HG02588 (cell line): ENCODE measurements around the gene RPL29.

Experiments used
- ATAC-seq: cut with Tn5 transposase; IDR thresholded peaks from one replicate; pipeline ENCODE4 v1.9.1; 2021; ENCODE audit warnings: mild to moderate bottlenecking, moderate library complexity; ENCODE audit not compliant: unreplicated experiment

The RPL29 gene

DNA sequence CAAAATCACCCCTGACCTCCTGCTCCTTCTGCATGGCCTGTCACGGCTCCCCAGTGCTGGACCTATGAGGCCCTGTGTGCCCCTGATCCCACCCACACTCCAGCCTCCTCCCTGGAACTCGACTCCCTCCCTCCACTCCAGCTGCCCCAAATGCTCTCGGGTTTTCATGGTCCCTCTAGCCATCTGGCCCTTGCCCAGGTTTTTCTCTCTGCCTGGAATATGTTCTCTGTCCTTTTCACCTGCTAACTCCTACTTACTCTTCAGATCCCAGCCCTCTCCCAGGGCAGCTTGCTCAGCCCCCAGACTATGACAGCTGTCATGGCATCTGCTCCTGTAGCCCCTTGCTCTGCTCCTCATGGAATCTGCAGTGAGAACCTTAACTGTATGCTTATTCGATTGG is 30.3 kb upstream of the RPL29 start:
- no peak for ATAC-seq

DNA sequence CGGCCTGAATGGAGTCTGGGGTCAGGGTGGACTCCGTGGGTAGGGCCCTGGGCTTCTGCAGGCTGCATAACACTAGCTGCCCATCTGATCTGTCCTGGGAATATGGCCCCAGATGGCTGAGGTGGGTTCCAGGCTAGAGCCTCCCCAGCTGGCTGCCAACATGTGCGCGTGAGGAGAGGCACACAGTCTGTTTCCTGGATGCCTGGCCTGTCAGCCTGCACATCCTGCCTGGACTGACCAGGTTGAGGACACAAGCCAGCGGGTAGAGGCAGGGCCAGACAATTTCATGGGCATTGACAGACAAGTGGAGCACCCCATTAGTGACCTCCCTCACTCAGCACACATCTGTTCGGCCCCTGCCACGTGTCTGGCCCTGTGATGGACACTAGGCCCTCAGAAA is 29.8 kb upstream of the RPL29 start:
- no peak for ATAC-seq

DNA sequence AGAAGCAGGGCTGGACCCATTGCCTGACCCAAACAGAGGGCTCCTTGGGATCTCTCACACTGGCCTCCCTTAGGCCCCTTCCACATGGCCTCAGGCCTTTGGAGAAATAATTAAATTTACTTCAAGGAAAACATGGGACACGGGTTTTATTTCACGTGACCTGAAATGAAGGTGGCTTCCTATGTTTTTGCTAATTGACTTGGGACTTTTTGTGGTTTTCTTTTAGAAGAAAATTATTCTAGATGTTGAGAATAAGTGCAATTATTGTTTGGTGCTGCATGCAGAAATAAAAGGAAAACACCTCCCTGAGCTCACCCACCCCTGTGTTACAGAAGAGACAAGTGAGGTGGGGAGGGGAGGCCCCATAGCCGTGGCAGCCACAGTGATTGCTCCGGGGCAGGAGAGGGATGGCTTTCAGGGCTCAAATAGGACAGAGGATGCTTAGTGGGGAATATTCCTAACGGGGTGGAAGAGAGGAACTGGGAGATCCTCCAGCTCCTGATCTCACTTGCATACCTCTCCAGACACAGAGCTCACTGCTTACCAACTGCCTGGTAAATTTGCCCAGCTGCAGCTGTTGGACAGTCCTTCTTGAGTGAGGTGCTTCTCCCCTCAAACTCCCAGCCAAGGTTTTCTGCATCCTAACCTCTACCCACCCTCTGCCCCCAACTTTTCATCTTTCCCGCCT is 29.2 kb upstream of the RPL29 start:
- no peak for ATAC-seq

DNA sequence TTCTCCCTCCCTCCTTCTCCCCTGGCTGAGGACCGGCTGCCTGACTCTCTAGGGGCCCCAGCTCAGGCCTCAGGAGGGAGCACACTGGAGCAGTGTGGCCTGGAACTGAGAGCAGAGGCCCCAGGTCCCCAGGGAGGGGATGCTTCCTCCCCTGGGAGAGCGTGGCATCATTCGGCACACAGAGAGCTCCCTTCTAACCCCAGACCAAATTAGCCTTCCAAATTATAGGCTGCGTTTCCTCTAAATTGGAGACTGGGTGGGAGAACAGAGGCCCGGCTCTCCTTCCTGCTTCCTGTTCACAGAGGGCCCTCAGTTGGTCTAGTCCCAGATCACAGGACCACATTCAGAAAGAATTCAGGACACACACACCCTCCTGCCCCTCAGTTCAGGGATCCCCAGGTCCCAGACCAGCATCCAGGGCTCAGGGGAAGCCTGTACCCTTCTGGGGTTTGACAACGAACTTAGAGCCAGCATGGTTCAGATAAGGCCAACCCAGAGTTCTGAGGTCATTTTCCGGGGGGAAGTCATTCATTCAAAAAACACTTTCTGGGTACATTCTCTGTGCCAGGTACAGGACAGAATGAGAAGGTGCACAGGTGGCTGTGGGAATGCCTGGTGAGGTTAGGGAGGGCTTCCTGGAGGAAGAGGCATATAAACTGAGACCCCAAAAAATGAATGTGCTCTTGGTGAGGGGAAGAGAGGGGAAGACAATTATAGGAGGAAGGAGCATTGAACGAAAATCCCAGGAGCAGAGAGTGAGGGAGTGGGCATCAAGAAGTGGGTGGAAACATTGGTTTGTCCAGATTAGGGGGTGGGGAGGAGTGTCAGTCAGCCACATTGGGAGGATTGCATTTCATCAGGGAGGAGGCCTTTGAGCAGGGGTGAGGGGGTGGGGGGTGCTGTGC is 28.4 kb upstream of the RPL29 start:
- ATAC-seq: no peak

DNA sequence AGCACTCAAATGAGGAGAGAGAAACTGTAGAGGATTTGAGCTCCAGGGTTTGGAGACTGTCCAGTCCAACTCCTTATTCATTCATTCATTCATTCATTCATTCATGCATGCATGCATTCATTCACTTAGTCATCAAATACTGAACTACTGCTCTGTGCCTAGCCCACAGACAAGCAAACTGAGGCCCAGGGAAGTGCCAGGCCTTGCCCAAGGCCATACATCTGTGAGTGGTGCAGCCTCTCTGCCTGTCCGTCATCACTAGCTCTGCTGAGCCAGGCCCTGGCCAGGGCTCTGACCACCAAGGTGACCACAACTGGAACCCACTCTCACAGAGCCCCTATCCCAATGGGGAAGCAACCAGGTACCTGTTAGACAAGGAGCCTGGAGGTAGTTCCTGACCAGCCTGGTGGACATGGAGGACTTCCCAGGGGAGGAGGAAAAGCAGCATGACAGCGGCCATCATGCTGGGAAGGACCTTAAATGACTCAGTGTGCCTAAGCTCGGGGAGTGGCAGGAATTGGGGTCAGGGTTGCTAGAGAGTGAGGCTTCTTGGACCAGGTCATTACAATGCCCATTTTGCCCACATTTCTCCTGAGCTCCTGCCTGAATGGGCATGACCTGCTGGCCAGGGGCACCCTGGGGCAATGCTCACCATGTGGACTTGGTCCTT is 27.5 kb upstream of the RPL29 start:
- no peak for ATAC-seq

DNA sequence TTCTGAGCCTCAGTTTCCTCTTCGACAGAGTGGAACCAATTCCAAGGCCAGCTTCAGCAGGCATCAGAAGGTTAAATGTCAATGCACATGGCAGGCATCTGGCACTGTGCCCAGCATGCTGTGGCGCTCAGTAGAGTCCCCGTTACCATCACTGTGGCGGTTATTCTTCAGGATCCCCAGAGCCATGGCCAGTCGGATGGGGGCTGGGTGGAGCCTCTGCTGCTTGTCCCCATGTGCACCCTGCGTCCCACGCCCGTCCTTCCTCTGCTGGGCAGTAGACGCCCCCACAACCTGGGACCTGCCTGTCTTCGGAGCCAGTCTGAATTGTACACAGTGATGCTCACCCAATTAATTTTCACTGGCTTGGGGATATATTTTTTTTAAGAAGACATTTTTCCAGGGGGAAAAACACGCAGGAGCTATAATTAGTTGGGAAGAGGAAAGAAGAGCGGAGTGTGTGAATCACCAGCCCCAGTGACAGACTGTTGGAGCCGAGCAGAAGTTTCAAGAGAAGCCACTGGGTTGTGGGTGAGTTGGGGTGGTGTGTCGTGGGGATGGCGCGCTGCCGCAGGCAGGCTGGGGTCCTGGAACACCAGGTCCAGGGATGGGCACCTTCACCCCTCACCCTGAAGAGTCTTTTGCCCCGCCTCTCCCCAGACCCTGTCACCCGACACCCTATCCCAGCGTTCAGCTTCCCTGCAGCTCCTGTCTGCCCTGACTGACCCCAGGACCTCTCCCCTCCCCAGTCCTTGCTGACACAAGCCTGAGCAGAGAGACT is 26.8 kb upstream of the RPL29 start:
- ATAC-seq: no peak

DNA sequence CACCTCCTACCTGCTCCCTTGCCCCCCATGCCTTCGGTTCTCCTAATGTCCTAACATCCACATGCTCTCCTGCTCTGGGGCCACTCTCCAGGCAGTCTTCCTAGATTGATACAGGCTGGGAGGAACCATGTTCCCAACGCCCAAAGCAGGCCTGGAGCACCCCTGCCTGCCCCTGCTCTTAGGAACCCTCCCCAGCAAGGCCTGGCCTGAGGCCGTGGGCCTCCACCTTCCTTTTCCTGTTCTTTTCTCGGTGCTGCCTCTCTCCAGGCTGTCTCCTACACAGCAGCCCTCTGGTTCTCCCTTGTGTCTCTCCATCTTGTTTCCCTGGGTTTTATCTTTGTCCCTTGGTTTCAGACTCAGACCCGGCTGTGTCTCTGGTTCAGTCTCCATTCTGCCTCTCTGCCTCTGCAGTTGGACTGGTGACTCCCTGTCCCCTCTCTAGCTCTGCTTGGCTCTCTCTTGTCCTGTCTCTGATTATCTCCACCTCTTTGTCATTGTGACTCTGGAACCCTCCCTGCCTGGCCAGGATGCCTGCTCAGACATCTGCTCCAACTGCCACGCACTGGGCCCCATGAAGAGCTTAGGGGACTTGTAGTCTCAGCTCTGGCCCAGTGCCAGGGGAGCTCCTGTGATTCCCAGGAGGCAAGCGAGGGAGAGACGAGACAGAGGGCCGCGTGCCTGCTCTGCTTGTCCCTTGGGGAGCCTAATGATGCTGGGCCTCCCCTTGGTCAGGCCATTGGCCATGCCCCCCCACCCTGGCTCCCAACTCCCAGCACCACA is 26.0 kb upstream of the RPL29 start:
- ATAC-seq: no peak

DNA sequence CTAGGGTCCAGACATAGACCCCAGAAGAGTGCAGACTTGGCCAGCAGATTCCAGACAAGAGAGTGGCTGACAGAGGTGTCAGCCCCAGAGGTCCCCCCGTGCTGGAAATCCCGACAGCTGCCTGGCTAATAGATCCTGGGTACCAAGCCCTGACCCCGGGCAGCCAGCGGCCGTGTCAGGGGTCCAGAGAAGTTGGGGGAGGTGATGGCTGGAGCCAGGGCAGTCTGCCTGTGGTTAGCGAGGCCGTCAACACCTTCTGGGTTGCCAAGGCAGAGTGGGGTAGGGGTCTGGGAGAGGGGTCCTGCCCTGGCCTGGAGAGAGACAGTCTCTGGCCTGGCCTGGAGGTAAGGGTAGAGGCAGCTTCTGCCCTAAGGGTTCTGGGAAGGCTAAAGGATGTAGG is 25.1 kb upstream of the RPL29 start:
- no peak for ATAC-seq

DNA sequence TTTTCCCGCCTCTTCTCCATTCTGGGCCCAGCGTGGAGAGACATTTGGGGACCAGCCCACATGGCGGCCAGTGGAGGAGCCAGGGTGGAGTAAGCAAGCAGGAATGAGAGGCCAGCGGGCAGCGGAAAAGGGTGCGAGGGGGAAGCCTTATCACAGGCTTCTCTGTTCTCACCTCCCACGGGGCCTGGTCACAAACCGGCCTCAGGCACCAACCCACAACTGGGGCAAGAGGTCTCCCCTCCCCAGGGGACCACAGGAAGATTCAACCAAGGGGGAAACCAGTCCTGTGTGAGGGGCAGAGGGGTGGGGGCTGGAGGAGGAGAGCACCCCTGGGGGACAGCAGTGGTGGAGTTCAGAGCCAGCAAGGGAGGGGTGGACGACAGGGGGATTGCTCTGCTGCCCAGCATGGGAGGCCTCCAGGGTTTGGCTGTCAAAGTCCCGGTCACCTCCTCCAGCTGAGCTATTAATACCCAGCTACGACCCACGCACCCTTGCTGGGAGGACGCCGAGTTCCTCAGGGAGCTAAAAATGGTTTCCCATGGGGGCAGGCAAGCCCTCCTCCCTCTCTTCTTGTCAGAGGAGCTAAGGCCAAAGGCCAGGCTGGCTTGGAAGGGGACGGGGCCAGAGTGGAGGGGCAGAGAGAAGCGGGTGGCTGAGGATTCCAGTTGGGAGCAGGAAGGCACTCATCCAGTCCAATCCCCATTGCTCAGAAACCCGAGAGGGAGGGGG is 23.8 kb upstream of the RPL29 start:
- no peak for ATAC-seq

DNA sequence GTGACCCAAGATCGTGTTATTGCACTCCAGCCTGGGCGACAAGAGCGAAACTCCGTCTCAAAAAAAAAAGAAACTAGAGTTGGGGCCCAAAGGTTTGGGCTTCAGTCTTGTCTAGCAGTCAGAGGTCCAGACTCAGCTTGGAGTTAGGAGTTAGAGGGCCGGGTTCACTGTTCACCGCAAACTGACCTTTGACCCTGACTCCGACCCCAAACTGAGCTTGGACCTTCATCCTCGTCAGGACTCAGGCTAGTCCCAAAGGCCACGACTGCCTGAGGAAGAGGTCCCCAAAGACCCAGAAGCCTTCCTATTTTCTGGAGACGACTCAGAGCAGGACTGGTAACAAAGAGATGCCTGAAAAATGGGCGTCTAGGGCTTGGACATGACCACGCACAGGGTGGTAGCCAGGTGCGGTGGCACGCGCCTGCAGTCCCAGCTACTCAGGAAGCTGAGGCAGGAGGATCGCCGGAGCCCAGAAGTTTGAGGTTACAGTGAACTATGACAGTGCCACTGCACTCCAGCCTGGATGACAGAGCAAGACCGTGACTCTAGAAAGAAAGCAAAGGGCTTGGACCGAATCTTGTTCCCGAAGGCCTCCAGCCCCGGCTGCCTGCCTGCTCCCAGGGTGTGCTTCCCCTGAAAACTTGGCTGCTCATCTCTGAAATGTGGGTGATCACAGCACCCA is 22.8 kb upstream of the RPL29 start:
- ATAC-seq: no peak

DNA sequence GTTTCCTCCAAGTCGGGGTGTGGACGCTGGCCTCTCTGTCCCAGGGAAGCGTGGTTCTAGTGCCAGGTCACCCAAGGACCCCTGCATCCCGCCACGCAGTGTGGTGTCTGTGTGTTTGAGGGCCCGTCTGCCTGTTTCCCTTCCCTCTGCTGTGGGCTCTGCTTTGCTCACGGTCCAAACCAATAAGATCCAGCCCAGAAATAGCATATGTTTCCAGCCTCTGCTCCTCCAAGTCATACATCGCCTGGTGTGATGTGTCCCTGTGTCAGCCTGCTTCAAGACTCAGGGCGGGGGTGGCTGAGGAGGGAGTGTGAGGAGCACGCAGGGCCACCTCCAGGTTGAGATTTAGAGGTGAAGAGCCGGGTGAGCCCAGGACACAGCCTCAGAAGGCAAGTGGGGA is 21.9 kb upstream of the RPL29 start:
- ATAC-seq: no peak

DNA sequence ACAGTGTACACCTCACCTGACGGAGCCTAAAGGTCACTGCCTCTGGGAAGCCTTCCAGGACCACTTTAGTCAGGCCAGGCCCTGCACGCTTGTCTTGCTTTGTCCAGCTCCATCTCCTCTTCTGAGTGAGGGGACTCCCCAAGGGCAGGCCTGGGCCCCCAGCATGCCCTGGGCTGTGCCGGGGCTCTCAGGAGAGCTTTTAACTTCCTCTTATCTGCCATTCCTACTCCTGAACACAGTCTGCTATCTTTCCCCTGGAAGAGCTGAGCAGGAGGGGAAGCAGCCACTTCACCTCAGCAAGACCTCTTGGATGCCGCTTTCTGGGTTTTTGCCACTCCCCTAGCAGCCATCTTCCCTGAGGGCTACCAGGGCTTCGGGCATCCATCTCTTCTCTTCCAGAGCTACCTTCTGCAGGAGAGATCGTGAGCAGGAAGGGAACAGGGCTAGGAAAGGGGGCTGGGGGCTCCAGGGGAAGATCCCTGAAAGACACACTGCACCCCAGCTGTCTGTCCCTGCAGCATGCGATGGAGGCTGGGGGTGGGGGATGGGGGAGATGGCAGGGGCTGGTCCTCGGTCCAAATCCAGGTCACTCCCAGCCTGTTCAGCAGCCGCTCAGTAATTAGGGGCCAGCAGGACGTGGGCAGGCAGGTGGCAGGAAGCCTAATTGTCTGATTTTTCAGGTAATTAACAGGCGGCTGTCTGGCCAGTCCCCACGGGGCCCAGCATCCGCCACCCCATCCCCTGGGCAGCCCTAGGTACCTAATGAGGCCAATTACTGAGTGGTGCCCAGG is 19.9 kb upstream of the RPL29 start:
- no peak for ATAC-seq

DNA sequence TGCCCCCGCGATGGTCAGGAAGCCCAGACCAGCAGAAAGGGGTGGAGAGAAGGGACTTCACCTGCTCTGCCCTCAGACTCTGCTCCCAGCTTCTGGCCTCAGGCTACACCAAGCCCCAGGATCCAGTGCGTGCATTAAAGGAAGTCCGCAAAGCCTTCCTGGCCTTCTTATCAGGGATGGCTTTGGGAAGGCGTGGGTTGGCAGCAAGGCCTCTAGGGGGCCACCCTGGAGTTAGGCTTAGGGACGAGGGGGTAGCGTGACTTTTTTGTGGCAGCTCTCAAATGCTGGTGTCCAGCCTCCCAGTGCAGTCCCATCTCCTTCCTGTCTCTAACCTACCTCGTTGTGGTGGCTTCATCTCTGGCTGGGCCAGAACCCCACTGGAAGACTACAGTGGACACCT is 18.9 kb upstream of the RPL29 start:
- no peak for ATAC-seq

DNA sequence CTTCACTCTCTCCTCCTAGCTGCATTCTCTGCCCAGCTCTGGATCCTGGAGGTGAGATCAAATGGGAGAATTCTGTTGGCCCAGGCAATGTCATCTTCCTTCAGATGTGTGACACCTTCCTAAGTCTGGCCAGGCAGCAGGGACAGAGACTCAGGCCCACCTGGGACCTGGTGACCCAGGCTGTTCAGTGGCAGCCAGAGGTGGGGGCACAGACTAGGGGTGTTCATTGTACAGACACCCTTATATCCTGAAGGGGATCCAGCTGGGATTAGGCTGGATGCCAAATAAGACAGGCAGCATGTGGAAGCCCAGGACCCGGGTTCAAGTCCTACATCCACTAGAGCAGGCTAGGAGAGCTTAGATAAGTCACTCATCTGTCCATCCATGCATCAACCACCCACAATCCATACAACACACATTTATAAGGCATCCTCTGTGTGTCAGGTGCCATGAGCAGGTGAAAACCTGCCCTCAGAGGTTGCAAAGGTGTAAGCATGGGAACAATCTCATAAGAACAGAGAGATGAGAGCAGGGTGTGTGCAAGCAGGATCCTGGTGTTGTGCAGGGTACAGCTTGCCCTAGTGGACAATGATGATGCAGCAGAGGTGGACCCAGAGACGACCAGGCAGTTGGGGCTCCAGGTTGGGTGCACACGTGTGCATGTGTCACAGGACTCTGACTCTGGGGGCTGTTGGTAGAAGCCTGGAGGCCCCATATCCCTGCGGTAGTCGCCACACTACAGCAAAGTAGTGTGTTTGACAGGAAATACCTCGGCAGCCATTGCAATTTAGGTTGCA is 18.3 kb upstream of the RPL29 start:
- no peak for ATAC-seq

DNA sequence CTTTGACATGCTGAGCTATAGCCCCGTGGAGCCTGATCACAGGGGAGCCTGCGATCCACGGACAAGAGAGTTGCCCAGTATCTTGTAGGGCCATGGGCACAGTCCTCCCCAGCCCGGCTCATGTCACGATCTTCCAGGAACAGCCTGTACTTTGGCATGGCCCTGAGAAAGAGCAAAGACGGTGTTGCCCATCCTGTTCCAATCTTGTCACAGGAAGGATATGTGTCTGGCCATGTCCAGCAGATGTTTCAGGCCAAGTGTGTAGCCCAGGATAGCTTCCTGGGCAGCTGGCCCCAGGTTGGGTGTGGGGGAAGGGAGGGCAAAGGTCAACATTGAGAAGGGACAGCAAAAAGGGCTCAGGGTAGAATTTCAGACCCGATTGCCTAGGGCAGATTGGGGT is 17.0 kb upstream of the RPL29 start:
- no peak for ATAC-seq

DNA sequence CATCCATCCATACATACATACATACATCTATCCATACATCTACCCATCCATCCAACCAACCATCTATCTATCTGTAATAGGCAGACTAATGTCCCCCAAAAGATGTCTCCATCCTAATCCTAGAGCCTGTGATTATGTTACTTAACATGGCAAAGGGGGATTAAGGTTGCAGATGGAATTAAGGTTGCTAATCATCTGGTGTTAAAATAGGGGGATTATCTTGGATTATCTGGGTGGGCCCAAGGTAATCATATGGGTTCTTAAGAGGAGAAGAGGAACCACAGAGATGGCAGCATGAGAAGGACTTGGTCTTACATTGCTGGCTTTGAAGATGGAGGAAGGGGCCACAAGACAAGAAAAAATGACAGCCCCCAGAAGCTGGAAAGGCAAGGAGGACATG is 14.7 kb upstream of the RPL29 start:
- no peak for ATAC-seq

DNA sequence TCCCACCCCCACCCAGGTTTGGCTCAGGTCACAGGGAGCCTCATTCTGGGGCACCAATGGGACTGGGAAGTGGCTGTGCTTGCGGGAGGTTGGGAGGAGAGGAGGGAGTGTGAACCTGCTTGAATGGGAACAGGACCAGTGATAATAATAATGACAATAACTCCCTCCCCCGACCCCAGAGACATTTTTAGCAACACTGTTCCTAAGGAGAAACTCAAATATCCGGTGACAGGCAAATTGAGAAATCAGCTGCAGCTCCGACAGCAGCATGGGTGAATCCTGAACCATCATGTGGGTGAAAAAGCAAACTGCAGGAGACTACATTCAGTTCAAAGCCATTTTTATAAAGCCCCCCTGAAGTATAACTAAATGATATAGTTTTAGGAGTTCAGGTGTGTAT is 11.6 kb upstream of the RPL29 start:
- ATAC-seq: no peak

DNA sequence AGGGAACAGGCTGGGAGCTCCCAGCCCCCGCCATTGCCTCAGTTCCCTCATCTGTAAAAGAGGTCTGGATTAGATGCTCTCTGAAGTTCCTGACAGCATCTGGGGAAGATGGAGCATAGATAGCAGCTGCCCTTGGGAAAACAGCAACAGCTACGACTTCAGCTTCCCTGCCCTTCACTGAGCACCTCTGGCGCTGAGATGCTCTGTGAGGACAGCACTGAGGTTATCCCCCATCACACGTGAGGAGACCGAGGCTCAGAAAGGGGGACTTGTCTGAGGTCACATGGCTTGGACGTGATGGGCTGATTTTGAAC is 11.1 kb upstream of the RPL29 start:
- ATAC-seq: no peak
